ENCODE measurements around the gene VAMP8. TPM values are rescaled to one million over a fixed set of nuclear protein-coding genes. Genes with fewer than 3 reads are reported as not detected.

Gene VAMP8
- total RNA-seq, 1 experiment from 2014 or later: 52.0 TPM

DNA sequence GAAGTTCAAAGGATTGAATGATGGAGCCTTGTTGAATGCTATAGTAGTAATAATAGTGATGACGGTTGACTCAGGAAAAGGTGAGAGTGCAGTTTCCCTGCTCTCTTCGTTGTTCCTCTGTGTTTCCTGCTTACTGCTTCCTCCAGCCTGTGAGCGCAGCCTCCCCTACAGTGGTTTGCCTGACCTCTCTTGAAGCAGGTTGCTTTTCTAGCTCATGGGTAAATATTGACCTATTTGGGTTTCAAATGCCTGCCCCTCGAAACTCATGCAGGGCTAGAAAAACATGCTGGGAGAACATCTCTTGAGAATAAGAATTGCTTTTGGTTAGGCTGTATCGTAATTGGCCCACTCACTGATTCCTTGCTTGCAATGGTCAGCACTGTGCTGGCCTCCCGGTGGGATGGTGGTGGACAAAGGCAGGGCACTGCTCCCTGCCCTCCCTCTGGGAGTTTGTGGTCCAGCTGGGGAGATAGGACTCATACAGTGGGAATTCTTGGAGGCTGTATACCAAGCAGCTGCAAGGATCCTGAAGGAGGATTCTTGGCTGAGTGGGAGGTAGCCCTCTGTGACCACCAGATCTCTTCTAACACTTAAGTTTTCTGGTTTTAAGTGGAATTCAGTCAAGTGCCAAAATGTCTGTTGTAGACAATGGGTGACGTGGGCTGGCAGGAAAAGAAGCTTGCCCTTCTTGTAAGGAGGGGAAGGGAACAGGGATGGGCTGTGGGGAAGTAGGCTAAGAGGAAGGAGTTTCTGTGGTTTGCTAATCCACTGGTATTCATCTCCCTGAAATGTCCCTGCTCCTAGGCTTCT lies 12.8 kb downstream of the VAMP8 start (continued):
- TF ChIP-seq, protein P1, sequence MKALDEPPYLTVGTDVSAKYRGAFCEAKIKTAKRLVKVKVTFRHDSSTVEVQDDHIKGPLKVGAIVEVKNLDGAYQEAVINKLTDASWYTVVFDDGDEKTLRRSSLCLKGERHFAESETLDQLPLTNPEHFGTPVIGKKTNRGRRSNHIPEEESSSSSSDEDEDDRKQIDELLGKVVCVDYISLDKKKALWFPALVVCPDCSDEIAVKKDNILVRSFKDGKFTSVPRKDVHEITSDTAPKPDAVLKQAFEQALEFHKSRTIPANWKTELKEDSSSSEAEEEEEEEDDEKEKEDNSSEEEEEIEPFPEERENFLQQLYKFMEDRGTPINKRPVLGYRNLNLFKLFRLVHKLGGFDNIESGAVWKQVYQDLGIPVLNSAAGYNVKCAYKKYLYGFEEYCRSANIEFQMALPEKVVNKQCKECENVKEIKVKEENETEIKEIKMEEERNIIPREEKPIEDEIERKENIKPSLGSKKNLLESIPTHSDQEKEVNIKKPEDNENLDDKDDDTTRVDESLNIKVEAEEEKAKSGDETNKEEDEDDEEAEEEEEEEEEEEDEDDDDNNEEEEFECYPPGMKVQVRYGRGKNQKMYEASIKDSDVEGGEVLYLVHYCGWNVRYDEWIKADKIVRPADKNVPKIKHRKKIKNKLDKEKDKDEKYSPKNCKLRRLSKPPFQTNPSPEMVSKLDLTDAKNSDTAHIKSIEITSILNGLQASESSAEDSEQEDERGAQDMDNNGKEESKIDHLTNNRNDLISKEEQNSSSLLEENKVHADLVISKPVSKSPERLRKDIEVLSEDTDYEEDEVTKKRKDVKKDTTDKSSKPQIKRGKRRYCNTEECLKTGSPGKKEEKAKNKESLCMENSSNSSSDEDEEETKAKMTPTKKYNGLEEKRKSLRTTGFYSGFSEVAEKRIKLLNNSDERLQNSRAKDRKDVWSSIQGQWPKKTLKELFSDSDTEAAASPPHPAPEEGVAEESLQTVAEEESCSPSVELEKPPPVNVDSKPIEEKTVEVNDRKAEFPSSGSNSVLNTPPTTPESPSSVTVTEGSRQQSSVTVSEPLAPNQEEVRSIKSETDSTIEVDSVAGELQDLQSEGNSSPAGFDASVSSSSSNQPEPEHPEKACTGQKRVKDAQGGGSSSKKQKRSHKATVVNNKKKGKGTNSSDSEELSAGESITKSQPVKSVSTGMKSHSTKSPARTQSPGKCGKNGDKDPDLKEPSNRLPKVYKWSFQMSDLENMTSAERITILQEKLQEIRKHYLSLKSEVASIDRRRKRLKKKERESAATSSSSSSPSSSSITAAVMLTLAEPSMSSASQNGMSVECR (CRISPR knock-in tag; IDR thresholded peaks at IDR 0.05; ENCODE audit: borderline replicate concordance): no peak
- no peak for TF ChIP-seq NFATC4 (CRISPR knock-in tag; IDR thresholded peaks at IDR 0.05)

DNA sequence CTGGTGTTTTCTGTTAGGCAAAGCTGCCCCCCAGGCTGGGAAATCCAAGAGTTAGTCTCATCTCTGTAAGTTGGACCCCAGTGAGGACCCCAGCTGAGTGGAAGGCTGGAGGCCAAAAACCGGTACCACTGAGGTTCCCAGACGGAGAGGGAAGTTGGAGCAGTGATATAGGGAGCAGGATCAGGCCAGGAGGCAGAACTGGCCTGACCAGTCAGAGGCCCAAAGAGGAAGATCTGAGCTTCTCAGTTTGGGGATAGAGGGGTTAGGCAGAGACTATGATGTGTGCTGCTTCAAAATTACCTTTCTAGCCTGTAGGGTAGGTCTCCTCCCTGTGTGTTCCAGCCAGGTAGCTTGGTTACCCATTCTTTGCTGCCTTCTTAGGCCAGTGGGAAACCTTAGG lies 13.6 kb downstream of the VAMP8 start:
- H3K9me3 Mint-ChIP-seq: no peaks in the 10 kb centered on the region
- peaks cover 17% of the 10 kb centered on the region for H3K27me3 Mint-ChIP-seq (ENCODE audit: low read depth)
- DNase-seq (ENCODE audit: low spot score) (no peak), ATAC-seq (no peak)
- no peak overlapping the region for H3K27ac Mint-ChIP-seq
- no peak overlapping the region for H3K4me3 Mint-ChIP-seq
- peaks cover 2% of the 10 kb centered on the region; the same call in 1 of the 2 replicates for H3K36me3 Mint-ChIP-seq
- ChIA-PET CTCF (interaction anchor here (0.5 to 0.8 kb wide), 2 partner anchors 25 to 39 kb away, joined by 3 to 5 read pairs; no protein-coding TSS in a partner anchor), POLR2A (interaction anchor here (1.0 kb wide), 2 partner anchors 9 to 14 kb away, joined by 3 to 9 read pairs; partner anchors contain the start of gene VAMP8)
- peaks cover 14% of the 10 kb centered on the region for H3K4me1 Mint-ChIP-seq
- TF ChIP-seq TP53 (CRISPR knock-in tag; IDR thresholded peaks at IDR 0.05) (no peak), SP1 (CRISPR knock-in tag; conservative IDR thresholded peaks at IDR 0.05) (no peak), ZBTB21 (CRISPR knock-in tag; IDR thresholded peaks at IDR 0.05; ENCODE audit: borderline replicate concordance) (no peak), ZNF232 (CRISPR knock-in tag; IDR thresholded peaks at IDR 0.05) (no peak)
- TF ChIP-seq, protein P2, sequence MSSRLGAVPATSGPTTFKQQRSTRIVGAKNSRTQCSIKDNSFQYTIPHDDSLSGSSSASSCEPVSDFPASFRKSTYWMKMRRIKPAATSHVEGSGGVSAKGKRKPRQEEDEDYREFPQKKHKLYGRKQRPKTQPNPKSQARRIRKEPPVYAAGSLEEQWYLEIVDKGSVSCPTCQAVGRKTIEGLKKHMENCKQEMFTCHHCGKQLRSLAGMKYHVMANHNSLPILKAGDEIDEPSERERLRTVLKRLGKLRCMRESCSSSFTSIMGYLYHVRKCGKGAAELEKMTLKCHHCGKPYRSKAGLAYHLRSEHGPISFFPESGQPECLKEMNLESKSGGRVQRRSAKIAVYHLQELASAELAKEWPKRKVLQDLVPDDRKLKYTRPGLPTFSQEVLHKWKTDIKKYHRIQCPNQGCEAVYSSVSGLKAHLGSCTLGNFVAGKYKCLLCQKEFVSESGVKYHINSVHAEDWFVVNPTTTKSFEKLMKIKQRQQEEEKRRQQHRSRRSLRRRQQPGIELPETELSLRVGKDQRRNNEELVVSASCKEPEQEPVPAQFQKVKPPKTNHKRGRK (CRISPR knock-in tag; IDR thresholded peaks at IDR 0.05; ENCODE audit: borderline replicate concordance): no peak
- TF ChIP-seq, protein P3, sequence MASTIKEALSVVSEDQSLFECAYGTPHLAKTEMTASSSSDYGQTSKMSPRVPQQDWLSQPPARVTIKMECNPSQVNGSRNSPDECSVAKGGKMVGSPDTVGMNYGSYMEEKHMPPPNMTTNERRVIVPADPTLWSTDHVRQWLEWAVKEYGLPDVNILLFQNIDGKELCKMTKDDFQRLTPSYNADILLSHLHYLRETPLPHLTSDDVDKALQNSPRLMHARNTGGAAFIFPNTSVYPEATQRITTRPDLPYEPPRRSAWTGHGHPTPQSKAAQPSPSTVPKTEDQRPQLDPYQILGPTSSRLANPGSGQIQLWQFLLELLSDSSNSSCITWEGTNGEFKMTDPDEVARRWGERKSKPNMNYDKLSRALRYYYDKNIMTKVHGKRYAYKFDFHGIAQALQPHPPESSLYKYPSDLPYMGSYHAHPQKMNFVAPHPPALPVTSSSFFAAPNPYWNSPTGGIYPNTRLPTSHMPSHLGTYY (CRISPR knock-in tag; IDR thresholded peaks at IDR 0.05): no peak
- TF ChIP-seq, protein P1 (CRISPR knock-in tag; IDR thresholded peaks at IDR 0.05; ENCODE audit: borderline replicate concordance): no peak
- TF ChIP-seq, protein P4, sequence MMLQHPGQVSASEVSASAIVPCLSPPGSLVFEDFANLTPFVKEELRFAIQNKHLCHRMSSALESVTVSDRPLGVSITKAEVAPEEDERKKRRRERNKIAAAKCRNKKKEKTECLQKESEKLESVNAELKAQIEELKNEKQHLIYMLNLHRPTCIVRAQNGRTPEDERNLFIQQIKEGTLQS (CRISPR knock-in tag; conservative IDR thresholded peaks at IDR 0.05): no peak
